Muscle of leg (tissue), 11 donors: ENCODE measurements around the gene MCRS1. TPM values are rescaled to one million over a fixed set of nuclear protein-coding genes. Genes with fewer than 3 reads are reported as not detected.

Source experiments
- DNase-seq: peaks from one replicate; pipeline ENCODE4 v3.0.0; 2013
- H3K27ac ChIP-seq: one replicate; pipeline ENCODE4 v1.5.1; 2013; ENCODE audit warnings: mild to moderate bottlenecking, low read length, control low read depth
- H3K27me3 ChIP-seq: one replicate; pipeline ENCODE4 v1.6.1; 2013; ENCODE audit warnings: low read length; ENCODE audit not compliant: control insufficient read depth, insufficient read depth
- H3K36me3 ChIP-seq: one replicate; pipeline ENCODE4 v1.6.1; 2013; ENCODE audit warnings: low read length; ENCODE audit not compliant: control insufficient read depth, insufficient read depth
- H3K4me1 ChIP-seq: one replicate; pipeline ENCODE4 v1.6.1; 2013; ENCODE audit warnings: low read length; ENCODE audit not compliant: control insufficient read depth, insufficient read depth
- H3K4me3 ChIP-seq: one replicate; pipeline ENCODE4 v1.5.1; 2013; ENCODE audit warnings: low read length, control low read depth
- H3K9me3 ChIP-seq: replicated peaks from 2 replicates; pipeline ENCODE4 v1.6.1; 2013; ENCODE audit warnings: low read depth, low read length; ENCODE audit not compliant: control insufficient read depth
- WGBS: methylation state at CpG from one replicate; pipeline ENCODE4 v1.1.5; 2013; ENCODE audit warnings: missing lambda C conversion rate; ENCODE audit not compliant: insufficient coverage; 5-methylcytosine and 5-hydroxymethylcytosine counted together
- polyA plus RNA-seq, 8 donors: library from polyadenylated mRNA; unstranded; fragments of 120-200 nt; gene quantifications; one replicate each; pipeline versions ENCODE4 v1.2.1 to v1.2.3, GENCODE V29; 2013; ENCODE audit warnings: inconsistent platforms in 1 of 8, low replicate concordance in 1 of 8; ENCODE audit not compliant: insufficient read length in 8 of 8, insufficient read depth in 1 of 8
- total RNA-seq: library from RNA; stranded (reverse); fragments of 120-200 nt; gene quantifications from one replicate; pipeline ENCODE4 v1.2.4, GENCODE V29; 2013

The MCRS1 gene
- total and polyA plus RNA-seq, 9 donors: 52.5 to 77.2 (median 59.8) TPM

GRCh38 chr12:49557187-49557916 lies 10.6 kb downstream of the MCRS1 start:
- peaks cover under 1% of the 10 kb centered on the region for H3K4me1 ChIP-seq
- WGBS: 87% methylated on average over 12 of the region's 18 CpGs
- H3K9me3 ChIP-seq: no peaks in the 10 kb centered on the region
- no peak for DNase-seq
- H3K4me3 ChIP-seq: no peak overlapping the region
- H3K27me3 ChIP-seq: no peaks in the 10 kb centered on the region
- H3K27ac ChIP-seq: no peak overlapping the region
- peaks cover 62% of the 10 kb centered on the region for H3K36me3 ChIP-seq

- DNase-seq: no peak
- Histone ChIP-seq H3K4me3 (no peak overlapping the region), H3K4me1 (peaks cover 8% of the 10 kb centered on the region), H3K27ac (no peak overlapping the region), H3K27me3 (no peaks in the 10 kb centered on the region), H3K36me3 (peaks cover 54% of the 10 kb centered on the region), H3K9me3 (no peaks in the 10 kb centered on the region)
- WGBS: 72% methylated on average over 10 of the region's 12 CpGs
Measured at GRCh38 chr12:49556391-49557186, 11.4 kb downstream of the MCRS1 start.

- Histone ChIP-seq H3K27ac (no peak overlapping the region), H3K4me3 (no peak overlapping the region), H3K27me3 (peaks cover 3% of the 10 kb centered on the region), H3K36me3 (peaks cover 51% of the 10 kb centered on the region), H3K9me3 (no peaks in the 10 kb centered on the region), H3K4me1 (peaks cover 9% of the 10 kb centered on the region)
- WGBS: 83% methylated on average over 13 of the region's 18 CpGs
- no peak for DNase-seq
Measured at GRCh38 chr12:49555631-49556390, 12.1 kb downstream of the MCRS1 start.

GRCh38 chr12:49554266-49554665 lies 13.7 kb downstream of the MCRS1 start:
- H3K27ac ChIP-seq: no peak overlapping the region
- DNase-seq: no peak
- 70% methylated on average over 12 of the region's 15 CpGs for WGBS
- H3K4me1 ChIP-seq: peaks cover 20% of the 10 kb centered on the region
- H3K36me3 ChIP-seq: peaks cover 36% of the 10 kb centered on the region
- H3K4me3 ChIP-seq: no peak overlapping the region
- peaks cover 9% of the 10 kb centered on the region for H3K27me3 ChIP-seq
- no peaks in the 10 kb centered on the region for H3K9me3 ChIP-seq

GRCh38 chr12:49553512-49554088 lies 14.3 kb downstream of the MCRS1 start:
- WGBS: 54% methylated on average over 2 of the region's 2 CpGs
- Histone ChIP-seq H3K9me3 (no peaks in the 10 kb centered on the region), H3K4me1 (peaks cover 26% of the 10 kb centered on the region), H3K4me3 (no peak overlapping the region), H3K27ac (no peak overlapping the region), H3K36me3 (peaks cover 29% of the 10 kb centered on the region), H3K27me3 (peaks cover 14% of the 10 kb centered on the region)
- no peak for DNase-seq

- DNase-seq: no peak
- Histone ChIP-seq H3K27ac (no peak overlapping the region), H3K36me3 (peaks cover 22% of the 10 kb centered on the region), H3K9me3 (no peaks in the 10 kb centered on the region), H3K4me3 (no peak overlapping the region), H3K27me3 (peaks cover 21% of the 10 kb centered on the region), H3K4me1 (peaks cover 31% of the 10 kb centered on the region)
- WGBS: 76% methylated on average over 5 of the region's 8 CpGs
Measured at GRCh38 chr12:49552899-49553298, 15.0 kb downstream of the MCRS1 start.

GRCh38 chr12:49552425-49552824 lies 15.5 kb downstream of the MCRS1 start:
- 27% methylated on average over 3 of the region's 9 CpGs for WGBS
- no peak for DNase-seq
- Histone ChIP-seq H3K4me1 (peaks cover 31% of the 10 kb centered on the region), H3K27ac (no peak overlapping the region), H3K9me3 (no peaks in the 10 kb centered on the region), H3K27me3 (peaks cover 25% of the 10 kb centered on the region), H3K36me3 (peaks cover 17% of the 10 kb centered on the region), H3K4me3 (no peak overlapping the region)

GRCh38 chr12:49552014-49552413 lies 15.9 kb downstream of the MCRS1 start:
- DNase-seq: no peak
- Histone ChIP-seq H3K36me3 (peaks cover 13% of the 10 kb centered on the region), H3K4me1 (peaks cover 31% of the 10 kb centered on the region), H3K27ac (no peak overlapping the region), H3K27me3 (peaks cover 29% of the 10 kb centered on the region), H3K9me3 (no peaks in the 10 kb centered on the region), H3K4me3 (no peak overlapping the region)
- WGBS: 77% methylated on average over 7 of the region's 7 CpGs

- no peak overlapping the region for H3K27ac ChIP-seq
- peaks cover 2% of the 10 kb centered on the region for H3K36me3 ChIP-seq
- H3K9me3 ChIP-seq: no peaks in the 10 kb centered on the region
- peaks cover 40% of the 10 kb centered on the region for H3K27me3 ChIP-seq
- DNase-seq: no peak
- 79% methylated on average over 3 of the region's 6 CpGs for WGBS
- H3K4me1 ChIP-seq: peaks cover 31% of the 10 kb centered on the region
- no peak overlapping the region for H3K4me3 ChIP-seq
Measured at GRCh38 chr12:49550693-49551252, 17.2 kb downstream of the MCRS1 start.
